Left ventricle myocardium inferior (tissue), 1 donor: ENCODE data around the gene TMEM144. TPM values are rescaled to one million over a fixed set of nuclear protein-coding genes. Genes with fewer than 3 reads are reported as not detected.

Experiments
- DNase-seq: peaks from one replicate; pipeline ENCODE4 v3.0.0-alpha.2; 2020
- H3K27ac ChIP-seq: fragments of 200-600 bp; replicated peaks from 2 replicates; pipeline ENCODE4 v1.8.0; 2021
- H3K27me3 ChIP-seq: fragments of 200-600 bp; 2 replicates; pipeline ENCODE4 v1.8.0; 2021; ENCODE audit warnings: low read depth
- H3K36me3 ChIP-seq: fragments of 200-600 bp; 2 replicates; pipeline ENCODE4 v1.8.0; 2021
- H3K4me1 ChIP-seq: fragments of 200-600 bp; 2 replicates; pipeline ENCODE4 v1.8.0; 2021
- H3K4me3 ChIP-seq: fragments of 200-600 bp; 2 replicates; pipeline ENCODE4 v1.8.0; 2021; ENCODE audit warnings: mild to moderate bottlenecking, moderate library complexity
- H3K9me3 ChIP-seq: fragments of 200-600 bp; replicated peaks from 2 replicates; pipeline ENCODE4 v1.8.0; 2021
- intact Hi-C: fragments of 100-400 bp; cut with micrococcal nuclease; formaldehyde crosslinking; loops from one replicate; pipeline ENCODE4 v1.11.0; 2022
- total RNA-seq: library from RNA; stranded (reverse); fragmentation: NEBNext Ultra II Directional; extraction: Animal tissue kit (Norgen Biotek cat#: 25700); gene quantifications from one replicate; pipeline ENCODE4 v1.2.1, GENCODE V29; 2021
- TF ChIP-seq, protein P1 (sequence below): fragments of 200-600 bp; IDR thresholded peaks from 2 replicates; pipeline ENCODE4 v1.8.0; 2021; ENCODE audit warnings: antibody characterized with exemption, mild to moderate bottlenecking, borderline replicate concordance
- donor health status: DM: no; HTN: yes; CAD: no; lungs with severe emphysema.

The TMEM144 gene
- total RNA-seq, 1 donor from 2014 or later: 11.4 TPM

DNA sequence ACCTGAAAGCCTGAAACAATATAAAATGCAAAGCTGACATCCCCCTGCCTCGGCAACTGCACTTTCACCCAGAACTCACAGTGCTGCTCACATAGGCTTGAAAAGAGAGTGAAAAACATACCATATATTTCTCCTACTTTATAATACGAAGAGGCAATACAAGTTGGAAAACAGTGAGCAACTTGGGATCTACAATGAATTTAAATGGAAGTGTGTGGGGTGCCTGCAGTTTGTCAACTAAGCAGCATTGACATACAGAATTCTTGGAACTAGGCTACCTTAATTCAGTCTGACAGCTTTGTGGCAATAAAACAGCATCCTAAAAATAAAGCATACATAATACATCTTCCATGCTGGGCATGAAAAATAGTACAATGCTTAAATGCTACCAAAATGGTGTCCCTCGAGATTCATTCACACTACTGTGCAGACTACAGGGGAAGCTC is 45.5 kb upstream of the TMEM144 start:
- peak overlapping the region; percentile 82 for H3K4me3 ChIP-seq
- H3K27me3 ChIP-seq: no peaks in the 10 kb centered on the region
- TF ChIP-seq, protein P1, sequence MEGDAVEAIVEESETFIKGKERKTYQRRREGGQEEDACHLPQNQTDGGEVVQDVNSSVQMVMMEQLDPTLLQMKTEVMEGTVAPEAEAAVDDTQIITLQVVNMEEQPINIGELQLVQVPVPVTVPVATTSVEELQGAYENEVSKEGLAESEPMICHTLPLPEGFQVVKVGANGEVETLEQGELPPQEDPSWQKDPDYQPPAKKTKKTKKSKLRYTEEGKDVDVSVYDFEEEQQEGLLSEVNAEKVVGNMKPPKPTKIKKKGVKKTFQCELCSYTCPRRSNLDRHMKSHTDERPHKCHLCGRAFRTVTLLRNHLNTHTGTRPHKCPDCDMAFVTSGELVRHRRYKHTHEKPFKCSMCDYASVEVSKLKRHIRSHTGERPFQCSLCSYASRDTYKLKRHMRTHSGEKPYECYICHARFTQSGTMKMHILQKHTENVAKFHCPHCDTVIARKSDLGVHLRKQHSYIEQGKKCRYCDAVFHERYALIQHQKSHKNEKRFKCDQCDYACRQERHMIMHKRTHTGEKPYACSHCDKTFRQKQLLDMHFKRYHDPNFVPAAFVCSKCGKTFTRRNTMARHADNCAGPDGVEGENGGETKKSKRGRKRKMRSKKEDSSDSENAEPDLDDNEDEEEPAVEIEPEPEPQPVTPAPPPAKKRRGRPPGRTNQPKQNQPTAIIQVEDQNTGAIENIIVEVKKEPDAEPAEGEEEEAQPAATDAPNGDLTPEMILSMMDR: no peak
- no peak for DNase-seq
- H3K27ac ChIP-seq: peak overlapping the region; percentile 93
- intact Hi-C loops: no loop called here
- peaks cover 98% of the 10 kb centered on the region for H3K4me1 ChIP-seq
- no peaks in the 10 kb centered on the region for H3K9me3 ChIP-seq
- no peaks in the 10 kb centered on the region for H3K36me3 ChIP-seq

DNA sequence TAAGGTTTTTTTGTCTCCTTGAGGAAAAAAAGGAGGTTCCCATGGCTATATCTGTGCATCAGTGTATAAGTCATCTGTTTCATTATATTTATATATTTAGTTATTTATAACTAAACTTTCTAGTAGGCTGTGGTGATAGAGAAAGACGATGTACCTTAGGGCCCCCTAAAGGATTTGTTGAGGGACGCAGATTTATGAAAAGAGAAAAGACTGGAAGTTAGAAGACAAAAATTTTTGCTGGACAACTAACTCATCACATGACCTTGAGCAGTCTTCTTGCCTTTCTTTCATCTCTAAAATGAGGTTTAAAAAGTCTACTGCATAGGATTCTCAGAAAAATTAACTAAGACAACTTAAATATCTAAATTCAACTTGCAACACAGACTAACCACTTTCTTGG is 43.6 kb upstream of the TMEM144 start:
- H3K4me3 ChIP-seq: peak overlapping the region; percentile 82
- H3K9me3 ChIP-seq: no peaks in the 10 kb centered on the region
- H3K27ac ChIP-seq: peak overlapping the region; percentile 93
- H3K36me3 ChIP-seq: no peaks in the 10 kb centered on the region
- DNase-seq: no peak
- intact Hi-C loops: no loop called here
- no peaks in the 10 kb centered on the region for H3K27me3 ChIP-seq
- TF ChIP-seq, protein P1: peak; percentile 17
- H3K4me1 ChIP-seq: peaks cover 96% of the 10 kb centered on the region

DNA sequence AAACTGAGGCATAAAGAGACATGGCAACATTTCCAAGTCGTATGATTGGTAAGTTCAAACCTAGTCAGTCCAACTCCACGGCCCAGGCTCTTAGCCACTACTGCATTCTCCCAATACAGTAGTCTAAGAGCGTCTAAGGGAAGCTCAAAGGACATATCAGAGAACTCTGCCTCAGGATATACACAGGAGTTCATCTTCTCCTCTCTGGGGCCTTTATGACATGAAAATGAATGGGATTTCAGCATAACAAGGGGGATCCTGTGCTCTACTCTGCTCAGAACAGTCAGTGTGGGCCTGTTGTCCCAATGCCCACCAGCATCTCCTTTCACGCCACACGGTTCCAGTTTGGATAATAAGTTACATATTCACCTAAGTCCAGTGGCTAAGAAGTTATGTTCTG is 41.7 kb upstream of the TMEM144 start:
- no peaks in the 10 kb centered on the region for H3K36me3 ChIP-seq
- TF ChIP-seq, protein P1: no peak
- H3K4me1 ChIP-seq: peaks cover 94% of the 10 kb centered on the region
- peak overlapping the region; percentile 82 for H3K4me3 ChIP-seq
- no peaks in the 10 kb centered on the region for H3K27me3 ChIP-seq
- H3K27ac ChIP-seq: peak overlapping the region; percentile 93
- H3K9me3 ChIP-seq: no peaks in the 10 kb centered on the region
- no peak for DNase-seq
- intact Hi-C loops: no loop called here

DNA sequence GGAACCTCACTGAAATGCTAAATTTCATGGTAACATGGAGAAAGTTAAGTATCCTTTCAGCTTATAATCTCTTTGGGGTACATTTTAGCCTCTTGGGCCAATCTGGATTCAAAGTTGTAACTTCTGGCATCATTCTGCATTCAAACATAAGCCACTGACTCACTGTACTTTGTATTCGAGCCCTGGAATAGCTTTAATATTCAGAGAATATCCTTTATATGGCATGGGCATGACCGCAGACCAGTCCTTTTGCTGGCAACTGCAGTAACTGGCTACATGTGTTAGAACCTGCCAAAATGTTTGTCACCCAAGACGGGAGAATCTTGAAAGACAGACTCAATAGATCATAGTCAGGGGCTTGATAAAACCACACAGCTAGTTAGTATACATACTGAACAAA is 40.8 kb upstream of the TMEM144 start:
- no peaks in the 10 kb centered on the region for H3K27me3 ChIP-seq
- H3K9me3 ChIP-seq: no peaks in the 10 kb centered on the region
- TF ChIP-seq, protein P1: no peak
- DNase-seq: no peak
- H3K4me3 ChIP-seq: peak overlapping the region; percentile 82
- H3K36me3 ChIP-seq: no peaks in the 10 kb centered on the region
- H3K27ac ChIP-seq: peak overlapping the region; percentile 93
- intact Hi-C loops: no loop called here
- peaks cover 94% of the 10 kb centered on the region for H3K4me1 ChIP-seq

DNA sequence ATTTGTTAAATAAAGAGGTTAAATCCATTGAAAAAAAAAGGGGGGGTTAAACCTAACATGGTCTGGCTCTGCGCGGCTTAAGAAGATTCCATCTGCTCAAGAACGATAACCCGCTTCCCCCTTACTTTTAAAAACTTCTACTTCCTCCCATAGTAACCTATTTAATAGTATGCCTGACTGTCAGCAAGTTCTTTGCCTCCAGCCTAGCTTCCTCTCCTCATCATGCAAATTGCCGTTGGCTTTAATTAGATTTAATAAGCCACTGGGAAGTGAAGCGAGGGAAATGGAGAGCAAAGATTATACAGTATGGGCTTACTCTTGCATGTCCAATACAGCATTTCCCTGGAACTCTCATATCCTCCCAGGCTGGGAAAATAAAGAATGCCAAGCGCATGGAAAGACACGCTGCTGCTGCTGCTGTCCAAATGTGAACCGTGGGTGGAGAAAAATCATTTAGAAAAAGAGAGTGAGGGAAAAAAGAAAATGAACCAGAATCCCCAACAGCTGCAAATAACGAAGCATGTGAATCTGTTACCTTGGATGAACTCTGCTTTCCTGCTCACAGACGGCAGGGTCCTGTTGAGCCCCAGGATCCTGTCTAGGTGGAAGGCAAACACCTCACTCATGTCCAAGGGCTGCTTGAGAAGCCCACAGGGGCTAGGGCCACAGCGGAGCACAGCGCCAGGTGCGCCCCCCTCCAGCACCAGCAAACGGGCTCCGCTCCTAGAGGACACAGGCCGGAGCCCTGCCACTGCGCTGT is 40.2 kb upstream of the TMEM144 start:
- no peaks in the 10 kb centered on the region for H3K36me3 ChIP-seq
- TF ChIP-seq, protein P1: no peak
- H3K27me3 ChIP-seq: no peaks in the 10 kb centered on the region
- no peaks in the 10 kb centered on the region for H3K9me3 ChIP-seq
- peaks cover 95% of the 10 kb centered on the region for H3K4me1 ChIP-seq
- DNase-seq: no peak
- H3K4me3 ChIP-seq: peak overlapping the region; percentile 82
- intact Hi-C loops: loop anchor here (5.0 kb wide), 1 partner anchor 178 kb away; no protein-coding TSS in a partner anchor
- H3K27ac ChIP-seq: peak overlapping the region; percentile 93
